Measurements from ENCODE around the gene STKLD1. TPM values are rescaled to one million over a fixed set of nuclear protein-coding genes. Genes with fewer than 3 reads are reported as not detected.

The STKLD1 gene
- total RNA-seq, 1 experiment from 2014 or later, result 4.1 TPM

- no peak overlapping the region for H3K9ac ChIP-seq (ENCODE audit: low read length)
- H3K36me3 ChIP-seq (ENCODE audit: low read depth, low read length), result no peaks in the 10 kb centered on the region; the same call in 1 of the 2 replicates
- no peaks in the 10 kb centered on the region for H4K20me1 ChIP-seq (ENCODE audit: low read length)
- DNase-seq (no peak), ATAC-seq (no peak)
- H2AFZ ChIP-seq (ENCODE audit: low read length), result no peak overlapping the region
- intact Hi-C loops (cut with micrococcal nuclease), result no loop called here
- H3K27me3 ChIP-seq (ENCODE audit: low read length), result no peaks in the 10 kb centered on the region
- no peaks in the 10 kb centered on the region for H3K9me2 ChIP-seq (replicated peaks; ENCODE audit: low read length)
- H3F3A ChIP-seq (ENCODE audit: low read length, unreplicated experiment), result no peaks in the 10 kb centered on the region
- no peaks in the 10 kb centered on the region for H3K9me3 ChIP-seq (ENCODE audit: low read length)
- no TSS peak for BruUV-seq (replicated peaks)
- 0 out of 2 replicates have a peak, but pooled peaks have one; percentile 23 for TF ChIP-seq CTCF (conservative IDR thresholded peaks at IDR 0.05; ENCODE audit: low read depth, low read length)
- TF ChIP-seq EZH2 (IDR thresholded peaks at IDR 0.05; ENCODE audit: low read length, unreplicated experiment), result no peak
- H3K79me2 ChIP-seq (ENCODE audit: low read length), result peaks cover 21% of the 10 kb centered on the region
- H3K4me1 ChIP-seq (ENCODE audit: insufficient read depth, low read length), result peaks cover 4% of the 10 kb centered on the region
- CTCF ChIA-PET, result no interaction called here
- POLR2A ChIA-PET (ENCODE audit: unreplicated experiment), result no interaction called here
- H3K4me3 ChIP-seq (ENCODE audit: low read length), result no peak overlapping the region
- H3K4me2 ChIP-seq (ENCODE audit: low read length), result no peak overlapping the region
- no peak overlapping the region for H3K27ac ChIP-seq (ENCODE audit: low read length)
Observed at GRCh38 chr9:133342570-133342969, 33.6 kb upstream of the STKLD1 start.

DNA sequence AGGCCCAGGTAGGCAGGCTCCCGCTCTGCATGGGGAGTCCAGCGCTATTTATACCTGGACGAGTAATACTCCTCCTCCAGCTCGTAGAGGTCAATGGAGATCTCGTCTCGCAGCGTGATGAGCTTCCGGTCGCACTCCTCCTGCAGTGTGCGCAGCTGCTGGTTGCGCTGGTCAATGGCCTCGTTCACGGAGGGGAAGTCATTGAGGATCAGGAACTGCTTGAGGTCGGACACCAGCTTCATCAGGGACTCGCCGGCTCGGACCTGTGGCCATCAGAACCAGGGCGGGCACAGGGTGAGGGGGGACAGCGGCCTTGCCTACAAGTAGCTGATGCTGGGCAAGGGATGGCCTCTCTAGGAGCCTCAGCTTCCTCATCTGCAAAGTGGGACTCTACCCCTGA, 32.1 kb upstream of the STKLD1 start:
- H3K4me1 ChIP-seq (ENCODE audit: insufficient read depth, low read length), result peaks cover 4% of the 10 kb centered on the region
- no peak overlapping the region for H3K4me3 ChIP-seq (ENCODE audit: low read length)
- ATAC-seq (no peak), DNase-seq (no peak)
- H2AFZ ChIP-seq (ENCODE audit: low read length), result no peak overlapping the region
- no peaks in the 10 kb centered on the region for H3K27me3 ChIP-seq (ENCODE audit: low read length)
- H3K4me2 ChIP-seq (ENCODE audit: low read length), result no peak overlapping the region
- no peak for TF ChIP-seq EZH2phosphoT487 (IDR thresholded peaks at IDR 0.05; ENCODE audit: borderline replicate concordance, low read length)
- no peak for TF ChIP-seq EZH2 (IDR thresholded peaks at IDR 0.05; ENCODE audit: low read length, unreplicated experiment)
- no peak for TF ChIP-seq CTCF (conservative IDR thresholded peaks at IDR 0.05; ENCODE audit: low read depth, low read length)
- H3K27ac ChIP-seq (ENCODE audit: low read length), result no peak overlapping the region
- BruUV-seq (replicated peaks), result no TSS peak
- H3F3A ChIP-seq (ENCODE audit: low read length, unreplicated experiment), result no peaks in the 10 kb centered on the region
- no peaks in the 10 kb centered on the region for H3K9me2 ChIP-seq (replicated peaks; ENCODE audit: low read length)
- H4K20me1 ChIP-seq (ENCODE audit: low read length), result peaks cover 4% of the 10 kb centered on the region
- peaks cover 34% of the 10 kb centered on the region for H3K79me2 ChIP-seq (ENCODE audit: low read length)
- H3K36me3 ChIP-seq (ENCODE audit: low read depth, low read length), result peaks cover 7% of the 10 kb centered on the region
- CTCF ChIA-PET, result no interaction called here
- no peaks in the 10 kb centered on the region for H3K9me3 ChIP-seq (ENCODE audit: low read length)
- intact Hi-C loops (cut with micrococcal nuclease), result no loop called here
- H3K9ac ChIP-seq (ENCODE audit: low read length), result no peak overlapping the region
- POLR2A ChIA-PET (ENCODE audit: unreplicated experiment), result no interaction called here

GRCh38 chr9:133344979-133345378, 31.2 kb upstream of the STKLD1 start:
- no TSS peak for BruUV-seq (replicated peaks)
- no peak for TF ChIP-seq EZH2phosphoT487 (IDR thresholded peaks at IDR 0.05; ENCODE audit: borderline replicate concordance, low read length)
- no peak for TF ChIP-seq EZH2 (IDR thresholded peaks at IDR 0.05; ENCODE audit: low read length, unreplicated experiment)
- TF ChIP-seq CTCF (conservative IDR thresholded peaks at IDR 0.05; ENCODE audit: low read depth, low read length), result no peak
- no peaks in the 10 kb centered on the region for H3K9me2 ChIP-seq (replicated peaks; ENCODE audit: low read length)
- peaks cover 43% of the 10 kb centered on the region for H3K79me2 ChIP-seq (ENCODE audit: low read length)
- no peaks in the 10 kb centered on the region for H3F3A ChIP-seq (ENCODE audit: low read length, unreplicated experiment)
- no peak for ATAC-seq
- H2AFZ ChIP-seq (ENCODE audit: low read length), result no peak overlapping the region
- peaks cover 16% of the 10 kb centered on the region for H3K36me3 ChIP-seq (ENCODE audit: low read depth, low read length)
- H4K20me1 ChIP-seq (ENCODE audit: low read length), result peaks cover 13% of the 10 kb centered on the region
- DNase-seq, result no peak
- H3K9me3 ChIP-seq (ENCODE audit: low read length), result no peaks in the 10 kb centered on the region
- H3K4me3 ChIP-seq (ENCODE audit: low read length), result no peak overlapping the region
- POLR2A ChIA-PET (ENCODE audit: unreplicated experiment), result no interaction called here
- intact Hi-C loops (cut with micrococcal nuclease), result no loop called here
- H3K4me2 ChIP-seq (ENCODE audit: low read length), result no peak overlapping the region
- H3K9ac ChIP-seq (ENCODE audit: low read length), result no peak overlapping the region
- CTCF ChIA-PET, result no interaction called here
- no peaks in the 10 kb centered on the region for H3K27me3 ChIP-seq (ENCODE audit: low read length)
- no peak overlapping the region for H3K27ac ChIP-seq (ENCODE audit: low read length)
- peaks cover 13% of the 10 kb centered on the region for H3K4me1 ChIP-seq (ENCODE audit: insufficient read depth, low read length)
